Left cardiac atrium (tissue), 4 donors: Measurements from ENCODE around the gene NRTN. TPM values are rescaled to one million over a fixed set of nuclear protein-coding genes. Genes with fewer than 3 reads are reported as not detected.

Experiments
- ATAC-seq, 2 donors: fragments of 200-7000 bp; cut with Tn5 transposase; one replicate each; pipeline ENCODE4 v1.9.1; 2020; ENCODE audit warnings: mild to moderate bottlenecking in 2 of 2, moderate library complexity in 2 of 2
- DNase-seq: peaks from one replicate; pipeline ENCODE4 v3.0.0-alpha.2; 2020
- intact Hi-C, 2 donors: fragments of 100-400 bp; cut with DNase I; formaldehyde crosslinking; loops; one replicate each; pipeline versions ENCODE4 v1.14.1 to v1.15.1; 2022 to 2023
- total RNA-seq, 2 donors: library from RNA; stranded (reverse); fragmentation: NEBNext Ultra II Directional; extraction: Animal tissue kit (Norgen Biotek cat#: 25700); gene quantifications; one replicate each; pipeline ENCODE4 v1.2.1, GENCODE V29; 2021
- donor health status: DM: no; HTN: yes; CAD: no.
- donor health status: DM: no; HTN: yes; CAD: no; lungs with severe emphysema.
- donor health status: DM: yes; HTN: yes; CAD: no.
- donor health status: Dilated cardiomyopathy.

NRTN gene
- total RNA-seq, 2 donors from 2014 or later: 28.7 to 29.6 TPM

DNA sequence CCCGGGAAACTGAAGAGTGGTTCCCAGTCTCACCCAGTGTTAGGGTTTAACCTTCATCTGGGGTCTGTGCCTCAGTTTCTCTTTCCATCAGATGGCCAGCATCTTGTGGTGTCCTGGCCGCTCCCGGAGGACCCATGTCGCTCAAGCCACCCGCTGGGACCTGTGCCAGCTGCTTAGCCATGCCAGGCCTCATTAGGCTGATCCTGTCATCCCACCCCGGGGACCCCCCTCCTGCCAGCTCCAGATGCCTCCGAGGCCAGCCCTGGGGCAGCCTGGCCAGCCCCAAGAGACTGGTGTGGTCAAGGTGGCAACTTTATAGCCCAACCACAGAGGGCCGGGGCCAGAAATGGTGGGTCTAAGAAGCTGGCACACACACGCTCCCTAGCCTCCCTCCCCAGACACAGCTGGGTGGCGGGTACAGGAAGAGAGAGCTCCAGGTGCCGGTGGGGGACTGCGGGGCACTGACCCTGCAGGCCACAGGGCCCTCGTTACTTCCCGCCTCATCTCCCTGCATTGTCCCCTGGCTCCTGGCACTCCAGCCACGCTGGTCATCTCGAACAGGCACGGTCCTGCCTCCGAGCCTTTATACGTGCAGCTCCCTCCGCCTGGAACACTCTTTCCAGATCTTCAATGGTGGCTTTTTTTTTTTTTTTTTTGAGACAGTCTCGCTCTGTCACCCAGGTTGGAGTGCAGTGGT is 3.4 kb downstream of the NRTN start:
- intact Hi-C loops: loop anchor here in 1 of 2 donors (10.0 kb wide), 1 partner anchor 167 kb away; the partner anchor contains the start of gene RANBP3
- ATAC-seq (no peak), DNase-seq (peak; percentile 23)

DNA sequence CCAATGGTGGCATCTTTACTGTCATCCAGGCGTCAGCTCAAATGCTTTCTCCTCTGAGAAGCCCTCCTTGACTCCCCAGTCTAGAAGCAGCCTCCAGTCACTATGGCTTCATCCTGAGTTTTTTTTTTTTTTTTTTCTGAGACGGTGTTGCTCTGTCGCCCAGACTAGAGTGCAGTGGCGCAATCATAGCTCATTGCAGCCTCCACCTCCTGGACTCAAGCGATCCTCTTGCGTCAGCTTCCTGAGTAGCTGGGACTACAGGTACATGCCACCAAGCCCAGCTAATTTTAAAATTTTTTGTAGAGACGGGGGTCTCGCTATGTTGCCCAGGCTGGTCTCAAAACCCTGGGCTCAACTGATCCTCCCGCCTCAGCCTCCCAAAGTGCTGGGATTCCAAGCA is 4.2 kb downstream of the NRTN start:
- ATAC-seq (no peak), DNase-seq (no peak)
- intact Hi-C loops: loop anchor here in 1 of 2 donors (10.0 kb wide), 1 partner anchor 166 kb away; the partner anchor contains the start of gene RANBP3

GRCh38 chr19:5809469-5809868 is 4.6 kb downstream of the NRTN start:
- intact Hi-C loops: loop anchor here in 1 of 2 donors (10.0 kb wide), 1 partner anchor 165 kb away; the partner anchor contains the start of gene RANBP3
- ATAC-seq (no peak), DNase-seq (no peak)

- ATAC-seq: no peak
- intact Hi-C loops: no loop called here
- DNase-seq: no peak
Observed at GRCh38 chr19:5811117-5811516, 6.2 kb downstream of the NRTN start.

DNA sequence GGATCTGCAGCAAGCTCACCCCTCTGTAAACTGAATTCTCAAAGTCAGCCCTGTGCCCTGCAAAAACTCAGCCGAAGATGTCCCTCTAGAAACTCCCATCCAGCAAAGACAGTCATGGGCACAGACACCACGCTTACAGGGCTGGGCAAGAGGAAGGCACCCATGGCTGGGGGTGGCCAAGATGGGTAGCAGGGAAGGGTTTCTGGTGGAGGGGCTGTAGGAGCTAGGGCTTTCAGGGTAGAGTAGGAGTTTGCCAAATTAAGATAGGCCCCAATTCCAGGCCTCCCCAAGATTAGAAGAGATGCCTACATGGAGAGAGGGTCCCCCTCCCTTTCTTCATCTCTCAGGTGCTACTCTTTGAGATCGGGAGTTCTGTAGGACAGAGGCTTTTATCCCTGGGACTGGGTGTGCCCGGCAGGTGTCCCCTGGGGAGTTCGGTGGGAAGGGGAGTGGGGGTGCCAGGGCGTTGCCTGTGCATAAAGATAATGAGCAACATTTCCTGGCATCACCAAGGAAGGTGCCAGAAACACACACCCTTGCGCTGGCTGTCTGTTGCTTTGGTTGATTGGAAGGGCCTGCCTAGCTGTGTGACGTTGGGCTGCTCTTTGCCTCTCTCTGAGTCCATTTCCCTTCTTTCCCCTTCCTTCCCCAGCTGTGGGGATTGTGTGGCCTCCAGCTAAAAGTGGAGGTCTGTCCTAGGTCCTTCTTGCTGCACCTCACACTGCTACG is 9.4 kb downstream of the NRTN start:
- intact Hi-C loops: no loop called here
- no peak for ATAC-seq

GRCh38 chr19:5814852-5815246 is 10.0 kb downstream of the NRTN start:
- intact Hi-C loops: no loop called here
- ATAC-seq: no peak
- DNase-seq: no peak

More for the DNA sequence above, 9.4 kb downstream of the NRTN start:
- no peak for DNase-seq

DNA sequence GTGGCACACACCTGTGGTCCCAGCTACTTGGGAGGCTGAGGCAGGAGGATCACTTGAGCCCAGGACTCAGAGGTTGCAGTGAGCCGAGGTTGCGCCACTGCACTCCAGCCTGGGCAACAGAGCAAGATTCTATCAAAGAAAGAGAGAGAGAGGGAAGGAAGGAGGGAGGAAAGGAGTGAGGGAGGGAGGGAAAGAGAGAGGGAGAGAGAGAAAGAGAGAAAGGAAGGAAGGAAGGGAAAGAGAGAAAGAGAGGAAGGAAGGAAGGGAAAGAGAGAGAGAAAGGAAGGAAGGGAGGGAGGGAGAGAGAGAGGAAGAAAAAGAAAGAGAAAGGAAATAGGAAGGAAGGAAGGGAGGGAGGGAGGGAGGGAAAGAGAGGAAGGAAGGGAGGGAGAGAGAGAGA is 12.4 kb downstream of the NRTN start:
- DNase-seq: no peak
- intact Hi-C loops: no loop called here
- ATAC-seq: no peak

GRCh38 chr19:5818594-5818993 is 13.7 kb downstream of the NRTN start:
- DNase-seq (no peak), ATAC-seq (no peak)
- intact Hi-C loops: no loop called here

- ATAC-seq (no peak), DNase-seq (no peak)
- intact Hi-C loops: no loop called here
Observed at GRCh38 chr19:5820785-5821184, 15.9 kb downstream of the NRTN start.

- no peak for DNase-seq
- intact Hi-C loops: no loop called here
- ATAC-seq: no peak
Observed at GRCh38 chr19:5821521-5822180, 16.8 kb downstream of the NRTN start.

- ATAC-seq: no peak
- no peak for DNase-seq
- intact Hi-C loops: no loop called here
Observed at GRCh38 chr19:5822181-5822844, 17.4 kb downstream of the NRTN start.

GRCh38 chr19:5823579-5824281 is 18.9 kb downstream of the NRTN start:
- intact Hi-C loops: no loop called here
- no peak for ATAC-seq
- no peak for DNase-seq

- DNase-seq (no peak), ATAC-seq (no peak)
- intact Hi-C loops: loop anchor here in 1 of 2 donors (5.0 kb wide), 1 partner anchor 68 kb away; no protein-coding TSS in a partner anchor
Observed at GRCh38 chr19:5824751-5825150, 19.9 kb downstream of the NRTN start.

DNA sequence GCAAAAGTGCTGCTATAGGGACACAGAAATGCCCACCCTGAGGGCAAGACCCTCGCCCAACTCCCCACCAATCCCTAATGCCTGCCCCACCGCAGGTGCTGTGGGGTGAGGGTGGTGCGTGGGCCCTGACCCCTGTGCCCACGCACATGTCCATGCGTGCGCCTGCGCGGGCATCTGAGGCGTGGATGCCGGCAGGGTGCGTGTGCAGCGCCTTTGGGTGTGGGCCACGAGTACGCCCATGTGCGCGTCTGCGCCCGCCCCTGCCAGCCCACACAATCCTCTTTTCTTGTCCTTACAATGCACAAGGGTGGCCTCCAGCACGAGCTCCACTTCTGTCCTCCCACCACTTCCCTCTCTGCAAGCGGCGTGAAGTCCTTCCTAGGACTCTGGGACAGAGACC is 20.3 kb downstream of the NRTN start:
- DNase-seq (no peak), ATAC-seq (no peak)
- intact Hi-C loops: loop anchor here in 1 of 2 donors (5.0 kb wide), 1 partner anchor 67 kb away; no protein-coding TSS in a partner anchor

- ATAC-seq: peak in 1 of 2 donors; percentile 19
- peak; percentile 64 for DNase-seq
- intact Hi-C loops: loop anchor here in 1 of 2 donors (5.0 kb wide), 1 partner anchor 66 kb away; no protein-coding TSS in a partner anchor
Observed at GRCh38 chr19:5826531-5827341, 21.9 kb downstream of the NRTN start.

GRCh38 chr19:5827342-5827890 is 22.5 kb downstream of the NRTN start:
- intact Hi-C loops: loop anchor here in 1 of 2 donors (5.0 kb wide), 1 partner anchor 65 kb away; no protein-coding TSS in a partner anchor
- no peak for ATAC-seq
- DNase-seq: no peak

DNA sequence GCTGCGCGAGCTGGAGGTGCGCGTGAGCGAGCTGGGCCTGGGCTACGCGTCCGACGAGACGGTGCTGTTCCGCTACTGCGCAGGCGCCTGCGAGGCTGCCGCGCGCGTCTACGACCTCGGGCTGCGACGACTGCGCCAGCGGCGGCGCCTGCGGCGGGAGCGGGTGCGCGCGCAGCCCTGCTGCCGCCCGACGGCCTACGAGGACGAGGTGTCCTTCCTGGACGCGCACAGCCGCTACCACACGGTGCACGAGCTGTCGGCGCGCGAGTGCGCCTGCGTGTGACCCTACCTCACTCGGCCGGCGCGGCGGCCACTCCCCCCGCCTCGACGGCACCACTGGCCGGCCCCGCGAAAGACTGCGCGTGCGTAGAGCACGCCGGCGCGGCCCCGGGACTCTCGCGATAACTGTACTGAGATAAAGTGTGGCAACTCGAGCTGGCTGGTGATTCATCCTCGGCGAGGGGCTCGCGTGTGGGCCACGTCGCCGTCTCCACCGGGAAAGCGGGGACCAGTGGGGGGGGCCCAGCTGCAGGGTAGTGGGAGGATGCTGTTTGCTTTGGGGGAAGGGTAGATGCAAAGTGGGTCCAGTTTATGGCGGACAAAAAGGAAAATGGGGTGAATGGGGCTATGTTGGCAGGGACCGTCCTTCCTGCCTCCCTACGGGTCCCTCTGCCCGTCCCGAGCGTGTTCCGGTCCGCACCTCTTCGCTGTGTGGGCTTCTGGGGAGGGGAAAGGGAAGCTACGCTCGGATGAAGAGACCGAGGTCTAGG is 23.2 kb downstream of the NRTN start:
- ATAC-seq: peak; percentile 85 to 89
- intact Hi-C loops: loop anchor here in 1 of 2 donors (5.0 kb wide), 1 partner anchor 64 kb away; no protein-coding TSS in a partner anchor
- peak; percentile 91 for DNase-seq
